Stimulated activated naive B cell treated with anti-CD40 and anti-IgM and Interleukin-4, amounts not matched to agents 10 μg/mL and 1 μg/mL and 100 μg/mL, for 72 hours (primary cell): ENCODE data around the gene NFATC1.

ENCODE experiments used
- ATAC-seq, 2 donors: fragments of 150-1000 bp; cut with Tn5 transposase; replicated peaks; 2 replicates each; pipeline ENCODE4 v1.10.0; 2021; ENCODE audit warnings: moderate library complexity in 1 of 2
- DNase-seq: peaks from one replicate; pipeline ENCODE4 v3.0.0; 2021
- H3K27ac Mint-ChIP-seq: one replicate; pipeline ENCODE4 v1.8.0; 2022; ENCODE audit warnings: mild to moderate bottlenecking, mixed read lengths
- H3K27me3 Mint-ChIP-seq, 2 donors: one replicate each; pipeline ENCODE4 v1.8.0; 2022; ENCODE audit warnings: mixed read lengths in 2 of 2
- H3K36me3 Mint-ChIP-seq, 2 donors: one replicate each; pipeline ENCODE4 v1.8.0; 2022; ENCODE audit warnings: mixed read lengths in 2 of 2, mild to moderate bottlenecking in 1 of 2
- H3K4me1 Mint-ChIP-seq, 2 donors: one replicate each; pipeline ENCODE4 v1.8.0; 2022; ENCODE audit warnings: mixed read lengths in 2 of 2, mild to moderate bottlenecking in 1 of 2
- H3K4me3 Mint-ChIP-seq, 2 donors: one replicate each; pipeline ENCODE4 v1.8.0; 2022; ENCODE audit warnings: mild to moderate bottlenecking in 2 of 2, mixed read lengths in 2 of 2, moderate library complexity in 1 of 2
- H3K9me3 Mint-ChIP-seq, 2 donors: one replicate each; pipeline ENCODE4 v1.8.0; 2022; ENCODE audit warnings: mixed read lengths in 2 of 2, mild to moderate bottlenecking in 1 of 2

Gene NFATC1

DNA sequence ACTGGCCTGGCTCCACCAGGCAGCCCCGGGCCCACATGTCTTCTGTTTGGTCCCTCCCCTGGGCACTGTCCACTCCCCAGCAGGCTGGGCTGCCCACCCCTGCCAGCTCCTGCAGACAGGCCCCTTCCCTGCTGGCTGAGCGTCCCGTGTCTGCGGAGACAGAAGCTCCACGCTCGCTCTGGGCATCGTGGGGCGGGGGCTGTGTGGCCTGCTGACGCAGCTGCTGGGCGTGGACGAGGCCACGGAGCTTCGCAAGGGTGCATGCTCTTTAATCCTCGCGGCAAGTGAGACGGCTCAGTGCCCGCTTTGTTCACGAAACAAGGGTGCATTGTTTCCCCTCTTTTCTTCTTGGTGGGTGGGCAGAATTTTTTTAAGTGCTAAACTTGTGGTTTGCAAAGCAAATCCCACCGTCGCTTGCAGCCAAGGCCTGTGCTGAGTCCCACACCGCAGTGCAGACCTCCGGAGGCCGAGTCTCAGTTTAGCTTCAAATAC, 151.1 kb downstream of the NFATC1 start:
- Mint-ChIP-seq H3K9me3 (peaks cover 9% of the 10 kb centered on the region in 2 donors), H3K27me3 (peaks cover 0 to 16% of the 10 kb centered on the region in 2 donors), H3K27ac (no peak overlapping the region), H3K4me3 (no peak overlapping the region), H3K36me3 (peaks cover 3 to 8% of the 10 kb centered on the region in 2 donors), H3K4me1 (peaks cover 4 to 5% of the 10 kb centered on the region in 2 donors)
- DNase-seq (no peak), ATAC-seq (no peak)

DNA sequence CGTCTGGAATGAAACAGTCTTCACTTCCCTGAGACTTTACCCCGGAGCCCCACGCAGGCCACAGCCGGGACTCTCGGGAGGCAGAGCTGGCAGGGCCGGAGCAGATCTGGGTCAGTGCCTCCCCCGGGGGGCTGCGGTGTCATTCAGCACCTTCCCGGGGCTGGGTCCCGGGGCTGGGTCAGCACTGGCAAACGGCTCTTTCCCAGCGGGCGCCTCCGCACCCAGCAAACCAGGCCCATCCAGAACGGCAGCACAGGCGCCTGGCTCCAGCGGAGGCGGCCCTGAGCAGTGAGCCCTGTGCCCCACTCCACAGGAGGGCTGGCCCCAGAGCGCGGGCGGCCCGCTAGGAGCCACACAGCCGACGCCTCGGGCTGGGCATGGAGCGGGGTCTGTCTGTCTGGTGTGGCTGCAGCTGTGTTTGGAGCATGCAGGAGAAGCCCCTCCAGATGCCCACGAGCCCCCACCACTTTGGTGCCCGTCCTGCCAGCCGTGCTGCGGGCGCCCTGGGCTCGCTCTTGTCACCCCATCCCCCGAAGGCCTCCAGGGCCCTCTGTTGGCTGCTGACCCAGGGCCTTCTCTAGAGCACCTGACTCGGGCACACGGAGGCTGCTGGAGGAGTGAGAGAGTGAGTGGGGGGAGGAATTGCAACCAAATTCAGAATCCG, 151.8 kb downstream of the NFATC1 start:
- Mint-ChIP-seq H3K27me3 (peaks cover 0 to 16% of the 10 kb centered on the region in 2 donors), H3K9me3 (peaks cover 2% of the 10 kb centered on the region in 2 donors), H3K36me3 (peaks cover 2% of the 10 kb centered on the region in 2 donors), H3K4me1 (peaks cover under 1 to 5% of the 10 kb centered on the region in 2 donors), H3K4me3 (no peak overlapping the region), H3K27ac (no peak overlapping the region)
- ATAC-seq (no peak), DNase-seq (no peak)

DNA sequence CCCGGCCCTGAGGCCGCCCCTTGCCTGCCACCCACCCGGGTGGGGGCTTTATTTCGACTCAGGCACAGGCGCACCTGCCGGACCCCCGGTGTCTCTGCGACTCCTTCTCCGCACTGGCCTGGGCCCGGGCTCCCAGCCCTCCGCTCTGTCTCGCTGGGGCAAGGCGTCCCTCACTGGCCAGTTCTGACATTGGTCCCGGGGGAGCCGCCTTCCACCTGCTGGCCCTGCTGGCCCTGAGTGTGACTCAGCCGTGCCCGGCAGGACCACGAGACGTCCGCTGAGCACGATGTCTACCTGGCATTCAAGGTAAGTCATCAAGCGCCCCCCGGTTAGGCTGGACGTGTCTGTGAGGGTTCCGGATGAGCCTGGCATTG, 152.3 kb downstream of the NFATC1 start:
- DNase-seq = no peak
- peaks cover 0 to 5% of the 10 kb centered on the region in 2 donors for H3K4me1 Mint-ChIP-seq
- ATAC-seq = no peak
- peaks cover 0 to 2% of the 10 kb centered on the region in 2 donors for H3K36me3 Mint-ChIP-seq
- H3K27ac Mint-ChIP-seq = no peak overlapping the region
- no peak overlapping the region for H3K4me3 Mint-ChIP-seq
- H3K9me3 Mint-ChIP-seq = no peaks in the 10 kb centered on the region
- H3K27me3 Mint-ChIP-seq = peaks cover 0 to 16% of the 10 kb centered on the region in 2 donors

DNA sequence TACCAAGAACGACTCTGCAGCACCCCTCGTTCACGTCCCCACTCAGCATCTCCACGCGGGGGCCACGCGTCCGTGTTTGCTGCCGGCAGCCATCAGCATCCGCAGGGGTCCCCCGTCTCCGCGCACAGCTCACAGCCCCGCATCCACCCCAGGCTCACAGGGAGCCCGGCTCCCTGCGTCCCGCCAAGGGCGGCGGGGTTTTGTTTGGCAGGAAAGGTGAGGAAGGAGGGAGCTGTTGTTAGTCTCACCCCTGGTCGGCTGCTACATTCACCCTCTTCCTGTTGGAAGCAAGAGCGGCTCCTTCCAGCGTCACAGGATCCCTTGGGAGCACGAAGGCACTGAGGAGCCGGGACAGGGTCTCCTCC, 152.9 kb downstream of the NFATC1 start:
- ATAC-seq = no peak
- peaks cover 0 to 5% of the 10 kb centered on the region in 2 donors for H3K4me1 Mint-ChIP-seq
- H3K4me3 Mint-ChIP-seq = no peak overlapping the region
- peaks cover 0 to 2% of the 10 kb centered on the region in 2 donors for H3K36me3 Mint-ChIP-seq
- no peaks in the 10 kb centered on the region for H3K9me3 Mint-ChIP-seq
- no peak for DNase-seq
- H3K27me3 Mint-ChIP-seq = peaks cover 0 to 16% of the 10 kb centered on the region in 2 donors
- H3K27ac Mint-ChIP-seq = no peak overlapping the region

DNA sequence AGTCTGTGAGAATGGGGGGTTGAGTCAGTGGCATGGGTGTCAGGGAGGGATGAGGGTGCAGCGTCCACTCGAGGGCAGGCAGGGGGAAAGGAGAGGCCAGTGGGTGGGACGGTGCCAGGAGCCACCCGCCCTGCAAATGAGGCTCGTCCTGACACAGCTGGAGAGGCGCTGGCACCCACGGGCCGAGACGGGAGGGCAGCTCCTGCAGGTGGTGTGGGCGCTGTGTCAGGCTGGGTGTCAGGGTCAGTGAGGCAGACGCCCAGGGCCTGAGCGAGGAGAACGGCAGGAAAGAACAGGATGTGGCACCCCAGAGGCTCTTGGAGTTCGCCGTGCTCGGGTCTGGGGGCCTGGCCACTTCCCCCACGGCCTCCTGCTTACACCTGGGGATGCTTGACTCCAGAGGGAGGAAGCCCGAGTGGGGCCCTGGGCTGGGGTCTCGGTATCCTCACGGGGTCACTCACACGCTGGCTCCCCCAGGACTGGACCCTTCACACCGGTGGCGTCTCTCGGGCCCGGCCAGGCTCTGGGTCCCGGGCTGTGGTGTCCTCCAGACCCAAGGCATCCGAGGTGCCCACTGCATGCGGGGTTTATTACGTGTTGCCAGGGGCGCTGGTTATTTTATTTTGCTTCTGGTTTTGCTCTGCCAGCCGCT, 153.4 kb downstream of the NFATC1 start:
- Mint-ChIP-seq H3K36me3 (peaks cover 0 to 2% of the 10 kb centered on the region in 2 donors), H3K9me3 (no peaks in the 10 kb centered on the region), H3K4me3 (no peak overlapping the region), H3K27me3 (peaks cover 0 to 16% of the 10 kb centered on the region in 2 donors), H3K4me1 (peaks cover 0 to 5% of the 10 kb centered on the region in 2 donors), H3K27ac (no peak overlapping the region)
- no peak for ATAC-seq
- no peak for DNase-seq

DNA sequence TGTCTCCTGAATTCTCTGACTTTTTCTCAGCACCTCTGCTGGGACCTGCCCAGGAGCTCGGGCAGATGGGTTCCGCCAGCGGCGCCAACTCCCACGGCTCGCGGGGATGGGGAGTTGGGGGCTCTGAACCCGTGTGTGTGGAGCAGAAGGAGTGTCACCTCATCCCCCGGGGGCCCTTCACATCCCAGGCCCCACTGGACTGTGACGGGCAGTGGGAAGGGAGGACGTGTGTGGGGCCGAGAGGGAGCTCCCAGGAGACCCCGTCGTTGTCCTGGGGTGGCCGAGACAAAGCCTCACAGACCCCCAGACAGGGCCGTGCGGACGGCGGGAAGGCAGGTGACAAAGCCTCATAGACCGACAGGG, 153.9 kb downstream of the NFATC1 start:
- Mint-ChIP-seq H3K27me3 (peaks cover 0 to 16% of the 10 kb centered on the region in 2 donors), H3K36me3 (peaks cover 0 to 2% of the 10 kb centered on the region in 2 donors), H3K9me3 (no peaks in the 10 kb centered on the region), H3K4me1 (peaks cover 0 to 5% of the 10 kb centered on the region in 2 donors), H3K4me3 (no peak overlapping the region), H3K27ac (peak overlapping the region; percentile 14)
- no peak for ATAC-seq
- DNase-seq = no peak

DNA sequence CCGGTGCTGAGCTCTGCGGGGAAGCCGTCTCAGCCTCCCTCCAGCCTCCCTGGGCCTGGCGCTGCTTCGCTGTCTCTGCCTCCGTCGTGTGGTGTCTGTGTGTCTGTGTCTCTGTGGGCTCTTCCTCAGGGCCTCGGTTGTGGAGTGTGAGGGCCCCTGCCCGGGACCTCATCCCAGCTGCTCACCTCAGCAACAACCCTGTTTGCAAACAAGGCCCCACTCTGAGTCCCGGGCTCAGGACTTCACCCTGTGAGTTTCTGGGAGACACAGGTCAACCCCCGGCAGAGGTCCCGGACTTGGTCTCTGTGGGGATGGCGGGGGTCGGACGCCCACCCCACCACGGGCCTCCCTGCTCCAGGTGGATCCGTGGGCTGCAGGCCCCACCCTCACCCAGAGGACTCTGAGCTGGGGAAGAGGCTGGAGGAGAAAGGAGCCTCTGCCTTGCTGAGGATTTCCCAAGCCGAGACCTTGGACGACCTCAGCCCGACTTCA, 156.5 kb downstream of the NFATC1 start:
- Mint-ChIP-seq H3K4me1 (no peaks in the 10 kb centered on the region), H3K36me3 (peaks cover 0 to 2% of the 10 kb centered on the region in 2 donors), H3K27me3 (no peaks in the 10 kb centered on the region), H3K4me3 (no peak overlapping the region), H3K27ac (no peak overlapping the region), H3K9me3 (no peaks in the 10 kb centered on the region)
- no peak for ATAC-seq
- no peak for DNase-seq

DNA sequence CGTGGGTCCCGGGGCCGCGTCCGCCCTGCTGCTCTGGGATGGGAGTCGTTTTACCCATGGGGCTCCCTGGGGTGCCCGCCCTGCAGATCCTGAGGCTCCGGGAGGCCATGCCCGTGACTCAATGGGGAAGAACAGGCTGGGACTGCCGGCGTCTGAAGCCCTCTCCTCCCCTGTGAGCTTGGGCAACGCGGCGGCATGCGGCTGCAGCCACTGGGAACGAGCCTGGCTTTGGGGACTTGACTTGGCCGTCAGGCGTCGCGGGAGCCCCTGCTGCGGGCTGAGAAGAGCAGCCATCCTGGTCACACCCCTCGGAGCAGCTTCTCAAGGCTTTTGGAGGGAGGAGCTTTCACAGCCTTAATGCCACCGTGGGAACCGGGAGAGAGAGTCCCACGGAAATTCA, 157.0 kb downstream of the NFATC1 start:
- Mint-ChIP-seq H3K27ac (no peak overlapping the region), H3K4me3 (no peak overlapping the region), H3K36me3 (peaks cover 0 to 2% of the 10 kb centered on the region in 2 donors), H3K4me1 (no peaks in the 10 kb centered on the region), H3K27me3 (no peaks in the 10 kb centered on the region), H3K9me3 (no peaks in the 10 kb centered on the region)
- ATAC-seq (no peak), DNase-seq (no peak)

DNA sequence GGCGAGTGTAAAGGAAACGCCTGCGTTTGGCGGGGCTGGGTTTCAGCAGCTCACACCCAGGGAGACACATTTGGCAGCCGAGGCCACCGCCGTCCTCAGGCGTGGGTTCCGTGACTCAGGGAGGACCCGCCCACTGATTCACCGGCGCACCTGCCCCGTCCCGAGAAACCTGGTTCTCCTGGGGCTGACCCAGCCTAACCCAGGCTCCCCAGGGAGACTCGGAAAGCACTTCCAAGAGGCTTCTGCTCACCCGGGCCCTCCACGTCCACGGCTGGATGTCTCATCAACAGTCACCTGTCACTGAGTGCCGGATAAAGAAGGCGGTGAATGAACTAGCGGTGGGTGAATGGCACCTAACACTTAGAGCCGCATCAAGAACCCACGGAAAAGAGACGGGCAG, 157.4 kb downstream of the NFATC1 start:
- Mint-ChIP-seq H3K4me3 (no peak overlapping the region), H3K27ac (no peak overlapping the region), H3K9me3 (no peaks in the 10 kb centered on the region), H3K27me3 (no peaks in the 10 kb centered on the region), H3K4me1 (no peaks in the 10 kb centered on the region), H3K36me3 (peaks cover 0 to 2% of the 10 kb centered on the region in 2 donors)
- ATAC-seq (no peak), DNase-seq (no peak)

DNA sequence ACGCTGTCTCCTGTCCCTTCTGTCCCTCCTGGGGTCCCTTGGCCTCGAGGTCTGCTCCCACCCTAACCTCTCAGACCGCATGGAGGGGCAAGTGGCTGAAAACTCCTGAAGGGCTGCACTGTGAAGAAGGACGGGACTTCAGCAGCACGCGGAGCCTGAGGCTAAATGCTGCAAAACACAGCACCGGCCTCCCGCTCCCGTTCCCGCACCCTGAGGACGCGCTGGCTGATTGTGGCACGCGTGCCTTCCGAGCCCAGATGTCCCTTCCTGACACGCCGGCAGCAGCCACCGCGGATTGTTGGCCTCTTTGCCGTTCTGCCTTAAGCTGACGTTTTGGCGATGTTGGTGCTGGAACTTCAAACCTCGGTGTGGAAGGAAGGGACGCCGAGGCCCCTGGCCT, 158.0 kb downstream of the NFATC1 start:
- Mint-ChIP-seq H3K9me3 (no peaks in the 10 kb centered on the region), H3K27ac (no peak overlapping the region), H3K27me3 (no peaks in the 10 kb centered on the region), H3K36me3 (no peaks in the 10 kb centered on the region), H3K4me3 (no peak overlapping the region), H3K4me1 (no peaks in the 10 kb centered on the region)
- DNase-seq (no peak), ATAC-seq (no peak)

DNA sequence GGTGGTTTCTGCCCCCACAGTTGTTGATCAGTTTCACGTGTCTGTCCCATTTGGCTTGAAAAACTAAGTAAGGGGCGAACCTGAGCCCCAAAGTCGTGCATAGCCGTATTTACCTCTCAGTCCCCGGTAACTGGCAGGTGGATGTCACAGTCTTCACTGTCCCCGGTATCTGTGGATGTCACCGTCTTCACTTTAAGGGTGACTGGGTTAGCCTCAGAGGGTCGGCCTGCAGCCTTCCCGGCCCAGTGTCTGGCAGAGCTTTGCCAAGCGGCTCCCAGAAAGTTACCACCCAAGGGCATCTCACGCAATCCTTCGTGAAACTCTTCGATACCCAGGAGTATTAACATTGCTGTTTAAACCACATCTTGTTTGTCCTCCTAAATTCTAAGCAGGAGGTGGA, 158.6 kb downstream of the NFATC1 start:
- Mint-ChIP-seq H3K4me3 (no peak overlapping the region), H3K9me3 (no peaks in the 10 kb centered on the region), H3K27ac (no peak overlapping the region), H3K27me3 (no peaks in the 10 kb centered on the region), H3K36me3 (no peaks in the 10 kb centered on the region), H3K4me1 (peaks cover 0 to 2% of the 10 kb centered on the region in 2 donors)
- DNase-seq (no peak), ATAC-seq (no peak)

DNA sequence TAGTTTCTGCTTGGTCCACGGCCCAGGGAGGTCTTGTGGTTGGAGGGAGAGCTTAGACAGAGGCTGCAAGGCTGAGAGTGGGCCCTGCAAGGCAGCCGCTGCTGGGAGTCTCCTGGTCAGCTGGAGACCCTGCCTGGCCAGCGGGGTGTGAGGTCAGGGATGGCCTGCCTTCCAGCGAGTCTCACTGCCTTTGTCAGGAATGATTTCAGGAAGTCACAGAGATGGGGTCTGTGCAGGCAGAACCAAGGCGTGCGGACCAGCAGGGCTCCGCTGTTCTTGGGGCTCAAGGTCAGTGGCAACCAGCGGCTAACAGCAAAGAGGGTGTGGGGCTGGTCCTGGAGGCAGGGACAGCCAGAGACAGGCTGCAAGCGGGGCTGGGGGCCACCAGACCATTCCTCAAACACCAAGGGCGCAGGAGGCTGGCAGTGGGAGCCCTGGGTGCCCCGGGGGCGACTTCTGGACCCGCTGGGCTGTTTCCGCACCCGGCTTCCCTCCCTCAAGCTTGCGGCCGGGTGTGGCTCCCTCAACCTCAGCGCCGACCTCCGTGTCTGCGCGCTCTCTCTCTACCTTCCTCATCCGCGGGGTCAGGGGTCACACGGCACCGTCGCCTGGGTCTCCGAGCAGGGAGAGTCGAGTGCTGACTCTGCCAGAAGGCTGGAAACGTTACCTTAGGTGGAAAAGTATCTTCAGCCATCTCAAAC, 159.4 kb downstream of the NFATC1 start:
- H3K4me1 Mint-ChIP-seq = peaks cover 0 to 9% of the 10 kb centered on the region in 2 donors
- no peak overlapping the region for H3K27ac Mint-ChIP-seq
- H3K27me3 Mint-ChIP-seq = no peaks in the 10 kb centered on the region
- H3K4me3 Mint-ChIP-seq = no peak overlapping the region
- DNase-seq = no peak
- ATAC-seq = no peak
- H3K36me3 Mint-ChIP-seq = no peaks in the 10 kb centered on the region
- peaks cover 2 to 4% of the 10 kb centered on the region in 2 donors for H3K9me3 Mint-ChIP-seq

DNA sequence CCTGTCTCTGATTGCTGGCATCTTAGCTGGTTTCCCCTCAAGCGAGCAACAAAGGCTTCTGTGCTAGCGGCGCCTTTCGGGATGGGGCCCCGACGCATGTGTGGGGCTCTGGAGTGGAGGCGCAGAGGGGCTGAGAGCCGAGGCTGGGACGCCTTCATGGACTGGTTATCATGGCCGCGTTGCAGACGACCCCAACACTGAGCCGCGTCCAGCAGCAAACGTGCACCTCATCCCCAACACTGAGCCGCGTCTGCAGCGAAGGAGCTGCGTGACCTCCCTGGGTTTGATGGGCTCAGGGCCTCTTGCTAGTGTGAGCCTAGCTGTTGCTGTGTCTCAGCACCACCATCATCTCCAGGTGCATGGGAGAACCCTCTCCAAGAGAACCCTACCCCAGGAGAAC, 160.2 kb downstream of the NFATC1 start:
- H3K4me1 Mint-ChIP-seq = peaks cover 0 to 9% of the 10 kb centered on the region in 2 donors
- H3K36me3 Mint-ChIP-seq = no peaks in the 10 kb centered on the region

DNA sequence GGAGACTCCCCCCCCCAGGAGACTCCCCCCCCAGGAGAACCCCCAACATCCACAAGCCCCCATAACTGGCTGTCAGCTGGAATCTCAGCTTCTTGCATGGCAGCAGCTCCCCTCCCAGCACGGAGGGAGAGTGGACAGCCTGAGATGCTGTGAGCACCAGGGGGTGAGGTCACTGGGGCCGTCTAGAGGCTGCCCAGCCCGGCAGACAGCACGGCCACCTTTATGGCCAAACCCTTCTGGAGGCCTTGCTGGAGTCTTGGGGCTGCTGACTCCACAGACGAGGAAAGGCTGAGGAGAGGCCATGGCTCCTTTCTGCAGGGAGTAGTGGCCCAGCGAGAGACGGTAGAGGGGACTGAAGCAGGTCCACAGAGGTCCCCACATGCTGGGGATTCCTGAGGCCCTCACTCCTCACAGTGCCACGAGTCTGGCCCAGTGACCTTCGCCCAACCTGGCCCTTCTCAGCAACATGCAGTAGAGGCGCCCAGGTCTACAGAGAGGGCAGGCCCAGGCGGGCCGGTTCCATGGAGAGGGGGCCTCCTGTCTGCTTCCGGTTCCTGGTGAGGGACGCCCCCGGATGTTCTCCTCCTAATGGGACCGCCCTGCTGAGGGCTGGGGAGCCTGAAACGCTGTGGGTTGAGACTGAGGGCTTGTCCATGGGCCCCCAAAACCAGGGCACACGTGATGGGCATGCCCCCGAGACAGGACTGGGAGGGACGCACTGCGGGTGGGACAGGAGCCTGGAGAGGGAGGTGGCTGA, 161.3 kb downstream of the NFATC1 start:
- ATAC-seq = no peak
- no peaks in the 10 kb centered on the region for H3K36me3 Mint-ChIP-seq
- no peaks in the 10 kb centered on the region for H3K27me3 Mint-ChIP-seq
- peaks cover 2 to 4% of the 10 kb centered on the region in 2 donors for H3K9me3 Mint-ChIP-seq
- DNase-seq = no peak
- H3K4me3 Mint-ChIP-seq = no peak overlapping the region
- peaks cover 0 to 9% of the 10 kb centered on the region in 2 donors for H3K4me1 Mint-ChIP-seq
- H3K27ac Mint-ChIP-seq = no peak overlapping the region

More for the DNA sequence above, 160.2 kb downstream of the NFATC1 start:
- H3K4me3 Mint-ChIP-seq = no peak overlapping the region
- DNase-seq (no peak), ATAC-seq (no peak)
- H3K9me3 Mint-ChIP-seq = peaks cover 2 to 4% of the 10 kb centered on the region in 2 donors
- H3K27ac Mint-ChIP-seq = no peak overlapping the region
- H3K27me3 Mint-ChIP-seq = no peaks in the 10 kb centered on the region
